Hepatocyte (in vitro differentiated cells): Measurements from ENCODE around the gene ZNF83. TPM values are rescaled to one million over a fixed set of nuclear protein-coding genes. Genes with fewer than 3 reads are reported as not detected.
A peak's percentile ranks its signal among the peaks of the same experiment; 100 is the strongest.

ENCODE experiments used
- DNase-seq: peaks from one replicate; pipeline ENCODE4 v3.0.0-alpha.2; 2016; ENCODE audit warnings: low spot score
- H2AFZ ChIP-seq: fragments of 200-600 bp; sonication (generic); 2 replicates; pipeline ENCODE4 v1.6.0; 2016; ENCODE audit warnings: antibody characterized with exemption, mild to moderate bottlenecking
- H3K27ac ChIP-seq: fragments of 200-600 bp; sonication (generic); 2 replicates; pipeline ENCODE4 v1.5.1; 2016; ENCODE audit warnings: mild to moderate bottlenecking
- H3K27me3 ChIP-seq: fragments of 200-600 bp; sonication (generic); 2 replicates; pipeline ENCODE4 v1.6.1; 2016
- H3K36me3 ChIP-seq: fragments of 200-600 bp; sonication (generic); replicated peaks from 2 replicates; pipeline ENCODE4 v1.5.1; 2016; ENCODE audit warnings: low read depth; ENCODE audit not compliant: insufficient read depth
- H3K4me1 ChIP-seq: fragments of 200-600 bp; sonication (generic); 2 replicates; pipeline ENCODE4 v1.5.1; 2016; ENCODE audit warnings: mild to moderate bottlenecking, moderate library complexity; ENCODE audit not compliant: insufficient read depth
- H3K4me2 ChIP-seq: fragments of 200-600 bp; sonication (generic); 2 replicates; pipeline ENCODE4 v1.6.0; 2016
- H3K4me3 ChIP-seq: fragments of 200-600 bp; sonication (generic); 2 replicates; pipeline ENCODE4 v1.5.1; 2016; ENCODE audit warnings: mild to moderate bottlenecking
- H3K79me2 ChIP-seq: fragments of 200-600 bp; sonication (generic); 2 replicates; pipeline ENCODE4 v1.6.0; 2017; ENCODE audit warnings: mild to moderate bottlenecking
- H3K9me2 ChIP-seq: fragments of 200-600 bp; sonication (generic); replicated peaks from 2 replicates; pipeline ENCODE4 v1.6.0; 2017; ENCODE audit warnings: mild to moderate bottlenecking; ENCODE audit not compliant: insufficient read depth
- H3K9me3 ChIP-seq: fragments of 200-600 bp; sonication (generic); 2 replicates; pipeline ENCODE4 v1.5.1; 2016; ENCODE audit warnings: low read depth, mild to moderate bottlenecking
- H4K20me1 ChIP-seq: fragments of 200-600 bp; sonication (generic); 2 replicates; pipeline ENCODE4 v1.6.0; 2016; ENCODE audit warnings: mild to moderate bottlenecking; ENCODE audit not compliant: insufficient read depth, poor library complexity, severe bottlenecking
- CTCF ChIP-seq: fragments of 200-600 bp; sonication (generic); IDR thresholded peaks from 2 replicates; pipeline ENCODE4 v1.5.1; 2016; ENCODE audit warnings: antibody characterized with exemption, mild to moderate bottlenecking; ENCODE audit not compliant: poor library complexity
- EZH2 ChIP-seq: fragments of 200-600 bp; sonication (generic); IDR thresholded peaks from 2 replicates; pipeline ENCODE4 v1.6.1; 2016; ENCODE audit warnings: antibody characterized with exemption, mild to moderate bottlenecking, borderline replicate concordance
- EZH2phosphoT487 ChIP-seq: fragments of 200-600 bp; sonication (generic); IDR thresholded peaks from one replicate; pipeline ENCODE4 v1.6.1; 2018; ENCODE audit warnings: antibody characterized with exemption, mild to moderate bottlenecking, low read depth, moderate library complexity; ENCODE audit not compliant: unreplicated experiment, severe bottlenecking
- WGBS: methylation state at CpG from one replicate; pipeline ENCODE4 v1.1.6; 2016; ENCODE audit warnings: low lambda C conversion rate; ENCODE audit errors: missing lambda C conversion rate; 5-methylcytosine and 5-hydroxymethylcytosine counted together
- polyA plus RNA-seq: library from polyadenylated mRNA; unstranded; fragments of >200 nt; fragmentation: Nextera tagmentation; extraction: Ambion mirVana; gene quantifications from 2 replicates; pipeline ENCODE4 v1.2.1, GENCODE V29; 2016
- total RNA-seq: library from RNA; depleted of rRNA; stranded (reverse); fragments of >200 nt; gene quantifications from 2 replicates; pipeline ENCODE4 v1.2.3, GENCODE V29; 2014

Gene ZNF83
- total and polyA plus RNA-seq, 2 experiments from 2014 or later = 32.6 to 55.8 TPM

- no peaks in the 10 kb centered on the region for H3K4me1 ChIP-seq
- no peak overlapping the region for H3K27ac ChIP-seq
- no peaks in the 10 kb centered on the region for H3K27me3 ChIP-seq
- no peak overlapping the region for H2AFZ ChIP-seq
- DNase-seq = no peak
- no peak overlapping the region for H3K4me3 ChIP-seq
- no peaks in the 10 kb centered on the region for H4K20me1 ChIP-seq
- no peaks in the 10 kb centered on the region for H3K79me2 ChIP-seq
- WGBS = 67% methylated on average over 3 of the region's 3 CpGs
- TF ChIP-seq EZH2phosphoT487 (no peak), EZH2 (no peak), CTCF (no peak)
- H3K9me2 ChIP-seq = no peaks in the 10 kb centered on the region
- no peak overlapping the region for H3K4me2 ChIP-seq
- no peaks in the 10 kb centered on the region for H3K9me3 ChIP-seq
- H3K36me3 ChIP-seq = no peaks in the 10 kb centered on the region
These were observed 45.9 kb downstream of the ZNF83 start for GRCh38 chr19:52592301-52592700.

DNA sequence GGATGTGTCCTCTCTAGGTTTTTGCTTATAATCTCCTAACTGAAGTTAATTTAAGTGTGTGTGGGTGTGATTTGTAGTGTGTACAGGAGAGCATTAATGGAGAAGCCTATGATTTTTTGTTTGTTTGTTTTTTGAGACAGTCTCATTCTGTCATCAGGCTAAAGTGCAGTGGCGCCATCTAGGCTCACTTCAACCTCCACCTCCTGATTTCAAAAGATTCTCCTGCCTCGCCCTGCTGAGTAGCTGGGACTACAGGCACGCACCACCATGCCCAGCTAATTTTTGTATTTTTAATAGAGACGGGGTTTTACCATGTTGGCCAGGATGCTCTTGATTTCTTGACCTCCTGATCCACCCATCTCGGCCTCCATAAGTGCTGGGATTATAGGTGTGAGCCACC lies 47.4 kb downstream of the ZNF83 start:
- Histone ChIP-seq H3K27ac (no peak overlapping the region), H4K20me1 (no peaks in the 10 kb centered on the region), H3K4me2 (no peak overlapping the region), H3K9me2 (no peaks in the 10 kb centered on the region), H3K9me3 (no peaks in the 10 kb centered on the region), H3K27me3 (no peaks in the 10 kb centered on the region), H2AFZ (no peak overlapping the region), H3K36me3 (no peaks in the 10 kb centered on the region), H3K4me3 (no peak overlapping the region), H3K79me2 (no peaks in the 10 kb centered on the region), H3K4me1 (no peaks in the 10 kb centered on the region)
- WGBS = 99% methylated on average over 5 of the region's 5 CpGs
- TF ChIP-seq CTCF = peak; percentile 13
- TF ChIP-seq EZH2 = no peak
- no peak for DNase-seq

GRCh38 chr19:52585604-52586003 lies 52.6 kb downstream of the ZNF83 start:
- Histone ChIP-seq H3K36me3 (peaks cover 2% of the 10 kb centered on the region), H3K27ac (no peak overlapping the region), H3K9me3 (no peaks in the 10 kb centered on the region)

More at GRCh38 chr19:52585604-52586003, 52.6 kb downstream of the ZNF83 start:
- Histone ChIP-seq H3K27me3 (no peaks in the 10 kb centered on the region), H3K4me1 (no peaks in the 10 kb centered on the region), H4K20me1 (no peaks in the 10 kb centered on the region), H3K79me2 (no peaks in the 10 kb centered on the region), H3K4me3 (no peak overlapping the region), H3K9me2 (no peaks in the 10 kb centered on the region), H3K4me2 (no peak overlapping the region), H2AFZ (no peak overlapping the region)
- no peak for DNase-seq
- 98% methylated on average over 6 of the region's 6 CpGs for WGBS
- TF ChIP-seq CTCF (no peak), EZH2 (no peak), EZH2phosphoT487 (no peak)
